DMS 273 (cell line): ENCODE results near the gene FOS.
"Not testable (repeated sequence)": the region's sequence is repeated elsewhere in the genome, so short reads cannot be mapped to it uniquely, and the experiment has no call there.

Experiments used
- DNase-seq: peaks from one replicate; lab custom pipeline; 2025; ENCODE audit not compliant: unreplicated experiment; lab: John Stamatoyannopoulos, UW

The FOS gene

GRCh38 chr14:75292886-75293285 lies 14.3 kb downstream of the FOS start:
- DNase-seq = no peak

GRCh38 chr14:75293920-75294648 lies 15.5 kb downstream of the FOS start:
- DNase-seq = peak; percentile 97

GRCh38 chr14:75294649-75295033 lies 16.0 kb downstream of the FOS start:
- peak; percentile 61 for DNase-seq

- peak; percentile 48 for DNase-seq
Observed at GRCh38 chr14:75295061-75295461, 16.4 kb downstream of the FOS start.

GRCh38 chr14:75295491-75296345 lies 17.1 kb downstream of the FOS start:
- DNase-seq = peak; percentile 87

- DNase-seq = no peak
Observed at GRCh38 chr14:75297411-75298040, 18.9 kb downstream of the FOS start.

- DNase-seq = no peak
Observed at GRCh38 chr14:75298187-75298965, 19.7 kb downstream of the FOS start.

GRCh38 chr14:75299059-75299458 lies 20.4 kb downstream of the FOS start:
- DNase-seq = no peak

- DNase-seq = no peak
Observed at GRCh38 chr14:75299576-75299975, 20.9 kb downstream of the FOS start.

- no peak for DNase-seq
Observed at GRCh38 chr14:75301666-75302325, 23.2 kb downstream of the FOS start.

GRCh38 chr14:75303381-75303789 lies 24.8 kb downstream of the FOS start:
- peak; percentile 86 for DNase-seq

GRCh38 chr14:75306410-75306809 lies 27.8 kb downstream of the FOS start:
- DNase-seq = not testable (repeated sequence)

- peak; percentile 67 for DNase-seq
Observed at GRCh38 chr14:75306927-75307699, 28.5 kb downstream of the FOS start.

- peak; percentile 95 for DNase-seq
Observed at GRCh38 chr14:75307700-75308379, 29.2 kb downstream of the FOS start.

- not testable (repeated sequence) for DNase-seq
Observed at GRCh38 chr14:75308991-75309390, 30.4 kb downstream of the FOS start.

- DNase-seq = not testable (repeated sequence)
Observed at GRCh38 chr14:75309561-75309960, 30.9 kb downstream of the FOS start.

- DNase-seq = peak; percentile 88
Observed at GRCh38 chr14:75310295-75311111, 31.9 kb downstream of the FOS start.

GRCh38 chr14:75311356-75311755 lies 32.7 kb downstream of the FOS start:
- DNase-seq = no peak
